ENCODE data around the gene BTN1A1. TPM values are rescaled to one million over a fixed set of nuclear protein-coding genes. Genes with fewer than 3 reads are reported as not detected.
A peak's percentile ranks its signal among the peaks of the same experiment; 100 is the strongest.
"Not testable (repeated sequence)": the region's sequence is repeated elsewhere in the genome, so short reads cannot be mapped to it uniquely, and the experiment has no call there.

BTN1A1 gene
- total and polyA plus RNA-seq, 9 of the 15 experiments (the other 6 are each of a cell fraction or from before 2014, with no cell fraction given), result 0.01 to 0.15 (median 0.06) TPM; not detected in 4

GRCh38 chr6:26522486-26523228 is 22.6 kb downstream of the BTN1A1 start (continued):
- TF ChIP-seq ARID3A (IDR thresholded peaks at IDR 0.05; ENCODE audit: borderline replicate concordance, low read depth, low read length) (0 out of 2 replicates have a peak, but pooled peaks have one; percentile 32), MLLT1 (IDR thresholded peaks at IDR 0.05) (peak; percentile 18 to 65; a peak in 1 of 4 replicates), NFRKB (IDR thresholded peaks at IDR 0.05; ENCODE audit: low read depth) (peak; percentile 76), ILF3 (IDR thresholded peaks at IDR 0.05; ENCODE audit: borderline replicate concordance) (0 out of 2 replicates have a peak, but pooled peaks have one; percentile 37), SOX6 (IDR thresholded peaks at IDR 0.05) (peak; percentile 65), ZNF24 (IDR thresholded peaks at IDR 0.05) (peak; percentile 85), ARID1B (IDR thresholded peaks at IDR 0.05) (peak; percentile 62), ZNF589 (CRISPR knock-in tag; IDR thresholded peaks at IDR 0.05; ENCODE audit: low read depth) (0 out of 2 replicates have a peak, but pooled peaks have one; percentile 4), DPF2 (IDR thresholded peaks at IDR 0.05) (peak; percentile 69), ATF3 (IDR thresholded peaks at IDR 0.05) (peak; percentile 54; the same call in 1 of the 2 replicates), CEBPG (CRISPR knock-in tag; IDR thresholded peaks at IDR 0.05) (peak; percentile 21; the same call in 1 of the 2 replicates), CEBPG (tag; conservative IDR thresholded peaks at IDR 0.05 in 1 of 2, IDR thresholded peaks at IDR 0.05 in 1 of 2) (peak; percentile 71 to 78), VEZF1 (CRISPR knock-in tag; IDR thresholded peaks at IDR 0.05) (0 out of 2 replicates have a peak, but pooled peaks have one; percentile 49), PBX2 (tag; conservative IDR thresholded peaks at IDR 0.05; ENCODE audit: low read depth) (peak; percentile 47), ZKSCAN8 (CRISPR knock-in tag; IDR thresholded peaks at IDR 0.05) (peak; percentile 27; the same call in 1 of the 2 replicates)
- TF ChIP-seq ATF3 (CRISPR knock-in tag; conservative IDR thresholded peaks at IDR 0.05); PBX2 (CRISPR knock-in tag; IDR thresholded peaks at IDR 0.05; ENCODE audit: low read depth): not testable (repeated sequence)
